Testis (tissue), 5 donors: ENCODE data around the gene RFC5. TPM values are rescaled to one million over a fixed set of nuclear protein-coding genes. Genes with fewer than 3 reads are reported as not detected.

Source experiments
- DNase-seq: peaks from one replicate; pipeline ENCODE4 v3.0.0-alpha.2; 2019
- H3K27ac ChIP-seq, 2 donors: fragments of 200-600 bp; sonication (generic); one replicate each; pipeline ENCODE4 v1.5.1; 2019
- H3K27me3 ChIP-seq: fragments of 200-600 bp; sonication (generic); one replicate; pipeline ENCODE4 v1.5.1; 2019
- H3K36me3 ChIP-seq: fragments of 200-600 bp; sonication (generic); one replicate; pipeline ENCODE4 v1.5.1; 2017; ENCODE audit warnings: low read depth; ENCODE audit errors: missing control alignments
- H3K4me1 ChIP-seq: fragments of 200-600 bp; sonication (generic); one replicate; pipeline ENCODE4 v1.5.1; 2019
- H3K4me3 ChIP-seq, 2 donors: fragments of 200-600 bp; sonication (generic); one replicate each; pipeline ENCODE4 v1.5.1; 2017 to 2019
- H3K9me3 ChIP-seq: fragments of 200-600 bp; sonication (generic); one replicate; pipeline ENCODE4 v1.5.1; 2017
- CTCF ChIP-seq, 3 experiments: fragments of 450-650 bp in 2 of 3; fragments of 200-600 bp in 1 of 3; sonication (generic) in 1 of 3; IDR thresholded peaks; one replicate each; pipeline ENCODE4 v1.5.1; 2016 to 2019; ENCODE audit warnings: antibody characterized with exemption in 3 of 3, mild to moderate bottlenecking in 2 of 3, moderate library complexity in 1 of 3
- POLR2A ChIP-seq: fragments of 450-650 bp; IDR thresholded peaks from one replicate; pipeline ENCODE4 v1.6.1; 2017; ENCODE audit warnings: antibody characterized with exemption, mild to moderate bottlenecking, moderate library complexity
- WGBS, 2 donors: methylation state at CpG; one replicate each; pipeline ENCODE4 v1.1.5; 2018; 5-methylcytosine and 5-hydroxymethylcytosine counted together
- intact Hi-C: fragments of 100-400 bp; cut with DNase I; formaldehyde crosslinking; loops from one replicate; pipeline ENCODE4 v1.15.1; 2023; ENCODE audit warnings: low total_unique reads
- long read RNA-seq, 2 donors: transcript quantifications; one replicate each; lab custom pipeline, GENCODE V29; 2026
- polyA plus RNA-seq: library from polyadenylated mRNA; stranded (reverse); fragments of 350-450 nt; fragmentation: Illumina TruSeq; extraction: RNeasy Lipid Tissue Mini Kit (QIAGEN cat#74804); gene quantifications from one replicate; pipeline ENCODE4 v1.2.3, GENCODE V29; 2014; ENCODE audit warnings: low read depth, low replicate concordance; ENCODE audit not compliant: insufficient read depth
- total RNA-seq, 2 donors: library from RNA; depleted of rRNA; stranded (reverse); fragments of >200 nt; gene quantifications; one replicate each; pipeline ENCODE4 v1.2.3, GENCODE V29; 2016

The RFC5 gene
- 10 to 100 TPM; 20.9 to 23.0 TPM for total RNA-seq
- 20.0 TPM for polyA plus RNA-seq
- long read RNA-seq, donor 1, partial matches to known transcripts = 0 of 4 reads
- long read RNA-seq, donor 1, other reads (novel, unspliced or antisense) = 0 of 4 reads
- long read RNA-seq, donor 2, partial matches to known transcripts = 0 of 4 reads
- long read RNA-seq, donor 2, other reads (novel, unspliced or antisense) = 0 of 4 reads

- H3K36me3 ChIP-seq = no peaks in the 10 kb centered on the region
- no peaks in the 10 kb centered on the region for H3K27me3 ChIP-seq
- peak within 1 kb of the TSS; percentile 55 to 85 for H3K4me3 ChIP-seq
- intact Hi-C loops = no loop called here
- 0 to 1% methylated on average over 23 to 61 of the region's 61 CpGs for WGBS, 2 donors
- H3K27ac ChIP-seq = no peak within 1 kb of the TSS
- H3K9me3 ChIP-seq = no peaks in the 10 kb centered on the region
- TF ChIP-seq POLR2A (no peak), CTCF (IDR thresholded peaks at IDR 0.05) (no peak)
- H3K4me1 ChIP-seq = no peaks in the 10 kb centered on the region
- DNase-seq = peak; percentile 99
Measured at GRCh38 chr12:118016424-118017264, at the start of gene RFC5. Gene RFC5, plus strand, starts transcription at chr12:118016703. Its CDS starts 125 bp downstream, at chr12:118016828.

GRCh38 chr12:117967043-117967442 is 49.5 kb upstream of the RFC5 start:
- Histone ChIP-seq H3K4me3 (no peak overlapping the region), H3K9me3 (no peaks in the 10 kb centered on the region), H3K36me3 (no peaks in the 10 kb centered on the region), H3K4me1 (no peaks in the 10 kb centered on the region), H3K27ac (no peak overlapping the region), H3K27me3 (no peaks in the 10 kb centered on the region)
- no peak for DNase-seq
- WGBS, 2 donors = 26 to 34% methylated on average over 4 of the region's 4 CpGs
- no peak for TF ChIP-seq POLR2A
- no peak for TF ChIP-seq CTCF (IDR thresholded peaks at IDR 0.05)
- intact Hi-C loops = no loop called here

GRCh38 chr12:117967512-117967911 is 49.0 kb upstream of the RFC5 start:
- WGBS, 2 donors = 13 to 23% methylated on average over 12 of the region's 12 CpGs
- no peak for TF ChIP-seq POLR2A
- TF ChIP-seq CTCF (IDR thresholded peaks at IDR 0.05) = no peak
- no peaks in the 10 kb centered on the region for H3K4me1 ChIP-seq
- no peaks in the 10 kb centered on the region for H3K9me3 ChIP-seq
- no peaks in the 10 kb centered on the region for H3K27me3 ChIP-seq
- no peak overlapping the region for H3K4me3 ChIP-seq
- no peak for DNase-seq
- H3K36me3 ChIP-seq = no peaks in the 10 kb centered on the region
- intact Hi-C loops = no loop called here
- H3K27ac ChIP-seq = no peak overlapping the region

GRCh38 chr12:117968151-117968789 is 48.2 kb upstream of the RFC5 start:
- no peaks in the 10 kb centered on the region for H3K27me3 ChIP-seq
- peak overlapping the region; percentile 42 to 64 for H3K4me3 ChIP-seq

More at GRCh38 chr12:117968151-117968789, 48.2 kb upstream of the RFC5 start:
- WGBS, 2 donors = 0 to 5% methylated on average over 10 of the region's 10 CpGs
- no peak for TF ChIP-seq CTCF (IDR thresholded peaks at IDR 0.05)
- no peak for TF ChIP-seq POLR2A
- no peaks in the 10 kb centered on the region for H3K4me1 ChIP-seq
- intact Hi-C loops = no loop called here
- no peak overlapping the region for H3K27ac ChIP-seq
- no peaks in the 10 kb centered on the region for H3K9me3 ChIP-seq
- H3K36me3 ChIP-seq = no peaks in the 10 kb centered on the region
- DNase-seq = no peak
